Stimulated activated naive CD8-positive, alpha-beta T cell treated with anti-CD3 and anti-CD28 coated beads, Interleukin-15, Interleukin-2, amounts not matched to agents 100 U/mL and 50 U/mL, for 24 hours (primary cell): ENCODE data around the gene FTL.
A peak's percentile ranks its signal among the peaks of the same experiment; 100 is the strongest.

Experiments
- ATAC-seq: fragments of 150-1000 bp; cut with Tn5 transposase; one replicate; pipeline ENCODE4 v1.10.0; 2021
- DNase-seq: peaks from one replicate; pipeline ENCODE4 v3.0.0; 2021

The FTL gene

DNA sequence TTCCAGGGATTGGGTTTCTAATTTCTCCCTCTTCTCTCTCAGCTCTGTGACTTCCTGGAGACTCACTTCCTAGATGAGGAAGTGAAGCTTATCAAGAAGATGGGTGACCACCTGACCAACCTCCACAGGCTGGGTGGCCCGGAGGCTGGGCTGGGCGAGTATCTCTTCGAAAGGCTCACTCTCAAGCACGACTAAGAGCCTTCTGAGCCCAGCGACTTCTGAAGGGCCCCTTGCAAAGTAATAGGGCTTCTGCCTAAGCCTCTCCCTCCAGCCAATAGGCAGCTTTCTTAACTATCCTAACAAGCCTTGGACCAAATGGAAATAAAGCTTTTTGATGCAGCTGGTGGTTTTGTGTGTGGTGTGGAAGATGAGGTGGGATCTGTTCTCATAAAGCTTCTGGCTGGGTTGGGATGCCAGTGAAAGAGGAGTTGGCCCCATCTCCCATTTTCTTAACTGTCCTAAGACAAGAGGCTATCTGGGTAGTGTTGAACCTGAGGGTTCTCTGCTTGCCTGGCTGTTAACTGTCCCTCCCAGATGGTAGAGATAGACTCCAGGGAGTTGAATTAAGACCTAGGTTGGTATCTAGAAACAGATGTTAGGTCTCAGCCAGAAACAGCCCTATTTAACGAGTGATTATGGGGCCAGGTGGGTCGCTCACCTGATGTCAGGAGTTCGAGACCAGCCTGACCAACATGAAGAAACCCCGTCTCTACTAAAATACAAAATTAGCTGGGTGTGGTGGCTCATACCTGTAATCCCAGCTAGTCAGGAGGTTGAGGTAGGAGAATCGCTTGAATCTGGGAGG is 1.6 kb downstream of the FTL start:
- DNase-seq, result no peak

DNA sequence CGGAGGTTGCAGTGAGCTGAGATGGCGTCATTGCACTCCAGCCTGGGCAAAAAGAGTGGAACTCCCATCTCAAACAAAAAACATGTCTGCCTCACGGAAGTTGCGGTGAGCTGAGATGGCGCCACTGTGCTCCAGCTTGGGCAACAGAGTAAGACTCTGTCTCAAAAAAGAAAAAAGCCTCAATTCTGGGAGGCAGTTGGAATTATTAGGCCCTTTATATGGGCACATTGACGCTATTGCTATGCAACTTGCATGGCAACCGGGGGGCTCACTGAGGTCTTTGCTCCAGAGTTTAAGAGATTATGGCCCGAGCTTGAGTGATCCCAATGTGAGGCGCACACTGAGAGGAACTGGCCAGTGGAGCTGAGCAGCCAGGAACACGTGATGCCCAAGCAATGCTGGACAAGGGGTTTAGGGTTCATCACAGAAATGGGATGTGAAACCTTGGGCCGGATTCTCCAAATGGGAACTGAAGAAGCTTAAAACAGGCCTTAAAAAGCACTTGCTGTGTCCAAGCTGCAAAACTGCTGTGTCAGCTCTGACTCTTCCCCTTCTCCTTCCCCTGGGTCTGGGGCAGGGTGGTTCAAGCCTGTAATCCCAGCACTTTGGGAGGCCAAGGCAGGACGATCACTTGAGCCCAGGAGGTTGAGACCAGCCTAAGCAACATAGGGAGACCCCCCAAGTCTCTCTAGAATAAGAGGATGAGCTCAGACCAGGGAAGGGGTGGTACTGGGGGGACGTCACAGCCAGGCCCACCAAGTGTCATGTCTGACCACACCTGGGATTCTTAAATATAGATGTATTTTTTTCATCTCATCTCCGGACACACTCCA is 2.5 kb downstream of the FTL start:
- ATAC-seq, result no peak
- no peak for DNase-seq

More for the DNA sequence above, 1.6 kb downstream of the FTL start:
- no peak for ATAC-seq

DNA sequence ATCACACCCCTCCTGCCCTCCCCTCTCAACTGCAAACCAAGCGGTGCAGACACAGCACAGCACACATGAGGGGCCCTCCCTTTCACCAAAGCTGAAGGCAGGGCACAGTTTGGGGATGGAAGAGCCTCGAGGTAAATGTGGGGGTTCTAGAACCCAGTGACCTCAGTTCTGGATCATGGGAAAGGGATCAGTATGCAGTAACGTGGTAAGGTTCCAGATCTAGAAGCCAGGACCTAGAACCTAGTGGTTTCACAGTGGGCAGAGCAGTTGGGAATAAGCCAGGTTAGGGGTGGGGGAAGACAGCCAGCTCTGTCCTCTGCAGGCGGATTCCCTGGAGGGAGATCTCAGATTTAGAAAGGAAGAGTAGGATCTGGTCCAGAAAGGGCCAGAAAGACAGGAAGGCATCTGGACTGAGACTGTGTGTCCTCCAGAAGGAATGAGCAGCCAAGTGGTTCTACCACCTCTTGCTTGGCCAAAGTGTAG is 3.1 kb downstream of the FTL start:
- no peak for DNase-seq
- no peak for ATAC-seq

DNA sequence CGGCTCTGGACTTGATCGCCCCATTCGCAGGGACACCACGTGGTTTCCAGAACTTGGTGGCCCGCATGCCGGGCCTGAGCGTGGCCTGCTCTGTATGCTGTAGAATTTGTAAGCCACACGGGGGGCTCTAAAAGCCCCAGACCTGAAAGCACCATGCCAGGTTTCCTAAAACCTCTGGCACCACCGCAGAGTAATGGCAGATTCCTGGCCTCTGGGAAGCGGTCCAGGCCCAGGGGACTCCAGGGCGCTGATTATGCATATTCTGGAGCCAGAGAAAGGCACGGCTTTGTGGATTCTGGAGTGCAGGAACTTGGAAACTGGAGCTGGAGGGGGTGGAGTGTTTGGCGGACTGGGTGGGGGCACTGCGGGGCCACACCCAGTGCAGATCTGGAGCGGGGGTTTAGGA is 3.7 kb downstream of the FTL start:
- no peak for DNase-seq
- ATAC-seq, result no peak

DNA sequence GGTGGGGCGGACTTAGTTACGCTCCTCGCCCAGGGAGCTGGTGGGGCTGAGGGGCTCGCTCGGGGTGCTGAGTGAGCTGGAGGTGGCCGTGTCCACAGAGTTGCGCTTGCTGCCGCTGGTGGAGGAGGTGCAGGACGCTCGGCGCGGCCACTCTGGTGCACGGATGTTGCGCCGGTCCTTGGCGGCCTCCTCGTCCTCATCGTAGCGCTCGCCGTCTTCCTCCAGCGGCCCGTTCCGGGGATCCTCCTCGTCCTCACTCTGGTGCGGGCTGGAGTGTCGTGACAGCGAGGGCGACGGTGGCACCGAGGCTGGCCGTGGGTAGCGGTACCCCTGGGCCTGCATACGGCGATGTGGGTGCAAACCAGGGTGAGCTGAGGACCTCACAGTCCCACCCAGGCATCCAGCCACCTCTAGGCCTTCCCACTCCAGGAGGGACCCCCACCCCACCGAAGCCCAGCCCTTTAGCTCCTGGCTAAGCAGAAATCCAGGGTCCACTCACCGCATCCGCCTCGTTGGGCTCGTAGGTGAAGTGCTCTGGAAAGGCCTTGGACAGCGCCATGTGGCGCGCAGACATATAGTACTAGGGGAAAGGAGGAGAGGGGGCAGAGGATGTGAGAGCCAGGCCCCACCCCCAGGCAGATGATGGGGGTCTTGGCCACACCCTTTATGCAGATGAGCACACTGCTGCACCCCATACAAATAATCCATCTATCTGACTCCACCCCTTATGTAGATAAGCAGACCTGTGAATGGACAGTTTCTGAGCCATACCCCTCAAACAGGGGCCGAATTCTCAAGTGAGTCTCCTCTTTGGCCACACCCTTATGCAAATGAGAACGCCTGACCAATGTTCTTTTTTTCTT is 4.4 kb downstream of the FTL start:
- no peak for ATAC-seq
- DNase-seq, result no peak

DNA sequence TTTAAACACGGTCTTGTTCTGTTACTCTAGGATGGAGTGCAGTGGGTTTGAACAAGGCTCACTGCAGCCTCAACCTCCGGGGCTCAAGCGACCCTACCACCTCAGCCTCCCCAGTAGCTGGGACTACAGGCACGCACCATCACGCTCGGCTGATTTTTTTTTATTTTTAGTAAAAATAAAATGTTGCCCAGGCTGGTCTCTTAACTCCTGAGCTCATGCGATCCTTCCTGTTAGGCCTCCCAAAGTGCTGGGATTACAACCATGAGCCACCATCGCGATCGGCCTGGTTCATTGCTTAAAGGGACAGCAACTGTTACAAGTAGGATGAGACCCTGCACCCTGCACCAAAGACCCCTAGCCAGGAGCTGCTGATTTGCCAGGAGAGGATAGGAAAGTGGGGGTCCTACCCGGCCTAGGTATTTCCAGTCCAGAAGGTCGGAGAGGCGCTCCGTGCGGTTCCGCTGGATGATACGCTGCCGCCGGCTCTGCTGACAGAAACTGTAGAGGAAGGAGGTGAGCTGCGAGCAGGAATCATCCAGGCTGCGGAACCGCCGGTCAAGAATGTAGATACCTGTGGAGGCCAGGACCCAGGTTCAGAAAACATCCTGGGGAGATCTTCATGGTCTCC is 5.1 kb downstream of the FTL start:
- ATAC-seq (no peak), DNase-seq (no peak)

DNA sequence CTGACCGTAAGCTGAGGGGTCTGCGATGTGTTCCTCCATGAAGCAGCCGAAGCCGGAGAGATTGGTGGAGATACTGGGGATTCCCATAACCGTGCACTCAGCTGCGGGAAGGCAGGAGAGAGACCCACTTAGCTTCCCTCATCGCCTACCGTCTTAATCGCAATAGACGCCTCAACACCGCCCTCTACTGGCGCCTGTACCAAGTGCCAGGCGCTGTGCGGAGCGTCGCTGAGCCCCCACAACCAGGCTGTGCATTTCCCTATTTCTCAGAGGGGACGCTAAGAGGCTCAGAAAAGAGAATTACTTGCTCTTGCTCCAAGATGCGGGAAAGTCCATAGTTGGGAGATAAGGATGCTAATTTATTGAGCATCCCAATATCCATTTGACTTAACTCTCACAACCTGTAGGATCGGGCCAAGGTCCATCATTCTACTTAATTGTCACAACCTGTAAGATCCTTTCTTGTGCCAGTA is 5.8 kb downstream of the FTL start:
- peak; percentile 77 for ATAC-seq
- peak; percentile 92 for DNase-seq

DNA sequence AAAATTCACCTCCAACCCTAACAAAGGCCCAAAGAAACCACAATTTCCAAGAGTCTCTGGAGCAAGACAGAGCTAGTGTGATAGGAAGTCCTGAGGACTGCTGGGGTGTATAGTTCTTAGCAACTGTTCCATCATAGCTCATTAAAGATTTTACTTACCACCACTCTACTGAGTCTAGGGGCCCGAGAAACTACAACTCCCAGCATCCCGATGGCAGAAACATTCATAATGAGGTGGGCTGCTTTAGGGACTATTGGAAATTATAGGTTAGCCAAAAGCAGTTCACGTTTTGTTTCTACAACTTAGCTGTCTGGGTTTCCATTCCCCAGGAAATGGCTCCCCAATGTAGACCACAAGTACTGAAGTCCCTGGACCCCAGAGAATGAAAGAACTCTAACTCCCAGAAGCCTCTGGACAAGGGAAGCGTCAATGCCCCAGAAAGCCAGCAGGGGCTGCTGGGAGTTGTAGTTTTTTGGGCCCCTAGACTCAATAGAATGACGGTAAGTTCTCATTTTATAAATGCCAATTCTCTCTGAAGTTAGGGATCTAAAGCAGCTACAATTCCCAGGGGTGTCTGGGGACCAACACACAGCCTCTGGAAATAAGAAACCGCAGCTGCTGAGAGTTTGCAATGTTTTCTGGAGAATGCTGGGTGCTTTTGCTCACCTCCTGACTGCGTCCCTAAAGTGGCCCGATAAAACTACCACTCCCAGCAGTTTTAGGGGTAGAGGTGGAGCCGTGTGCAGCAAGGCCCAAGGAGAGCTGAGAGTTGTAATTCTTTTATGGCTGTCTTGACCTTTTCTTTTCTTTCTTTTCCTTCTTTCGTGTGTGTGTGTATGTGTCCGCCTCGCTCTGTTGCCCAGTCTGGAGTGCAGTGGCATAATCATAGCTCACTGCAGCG is 11.1 kb downstream of the FTL start:
- no peak for DNase-seq
- ATAC-seq, result peak; percentile 39

DNA sequence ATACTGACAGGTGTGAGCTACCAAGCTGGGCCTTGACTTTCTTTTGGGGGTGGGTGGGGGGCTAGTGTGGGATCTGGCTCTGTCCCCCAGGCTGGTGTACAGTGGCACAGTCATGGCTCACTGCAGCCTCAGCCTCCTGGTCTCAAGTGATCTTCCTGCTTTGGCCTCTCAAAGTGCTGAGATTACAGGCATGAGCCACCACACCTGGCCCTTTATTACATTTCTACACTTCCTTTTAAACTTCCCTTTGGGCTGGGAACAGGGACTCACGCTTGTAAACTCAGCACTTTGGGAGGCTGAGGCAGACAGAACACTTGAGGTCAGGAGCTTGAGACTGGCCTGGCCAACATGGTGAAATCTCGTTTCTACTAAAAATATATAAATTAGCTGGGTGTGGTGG is 12.0 kb downstream of the FTL start:
- ATAC-seq (no peak), DNase-seq (no peak)

DNA sequence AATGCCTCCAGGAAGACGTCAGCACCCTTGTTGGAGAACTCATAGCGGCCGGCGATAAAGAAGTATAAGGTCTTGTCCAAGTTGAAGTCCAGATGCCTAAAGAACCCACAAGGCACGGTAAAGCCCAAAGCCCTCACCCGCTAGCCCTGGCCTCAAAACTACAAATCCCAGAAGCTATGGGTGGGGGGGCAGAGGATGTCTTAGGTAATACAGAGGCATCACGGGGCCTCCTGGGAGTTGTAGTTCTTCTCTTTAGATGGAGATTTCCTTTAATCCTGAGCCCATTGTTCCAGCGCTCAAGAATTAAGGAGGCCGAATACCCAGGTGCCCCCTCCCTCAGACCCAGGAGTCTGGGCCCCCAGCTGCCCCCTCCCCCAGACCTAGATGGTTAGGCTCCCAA is 17.2 kb downstream of the FTL start:
- DNase-seq (no peak), ATAC-seq (no peak)

DNA sequence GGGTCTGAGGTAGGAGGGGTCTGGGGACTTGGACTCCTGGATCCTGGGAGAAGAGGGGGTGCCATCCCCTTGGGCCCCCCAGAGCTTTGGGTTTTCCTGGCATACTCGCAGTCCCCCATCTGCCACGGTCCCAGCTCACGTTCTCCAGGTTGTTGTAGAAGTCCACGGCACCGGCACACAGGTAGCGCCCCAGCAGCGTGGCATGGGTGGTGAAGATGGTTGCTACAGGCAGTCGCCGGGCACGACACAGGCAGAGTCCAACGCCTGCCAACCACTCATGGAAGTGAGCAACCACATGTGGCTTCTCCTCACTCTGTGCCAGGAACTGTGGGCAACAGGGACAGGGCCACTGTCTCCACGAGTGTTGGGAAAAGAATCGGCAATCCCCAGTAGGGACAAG is 20.6 kb downstream of the FTL start:
- DNase-seq (no peak), ATAC-seq (no peak)

DNA sequence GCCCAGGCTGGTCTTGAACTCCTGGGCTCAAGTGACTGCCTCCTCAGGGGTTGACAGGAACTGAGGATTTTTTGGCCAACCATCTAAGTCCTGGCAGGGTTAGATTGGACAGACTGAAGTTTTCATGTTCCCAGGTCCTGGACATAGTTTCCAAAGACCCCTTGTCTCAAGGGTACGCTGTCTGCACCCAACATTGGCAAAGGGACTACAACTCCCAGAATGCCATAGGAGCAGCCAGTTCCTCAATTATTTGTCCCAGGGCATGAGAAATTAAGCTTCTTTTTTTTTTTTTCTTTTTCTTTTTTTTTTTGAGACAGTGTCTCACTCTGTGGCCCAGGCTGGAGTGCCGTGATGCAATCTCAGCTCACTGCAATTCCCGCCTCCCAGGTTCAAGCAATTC is 21.1 kb downstream of the FTL start:
- DNase-seq, result no peak
- no peak for ATAC-seq

DNA sequence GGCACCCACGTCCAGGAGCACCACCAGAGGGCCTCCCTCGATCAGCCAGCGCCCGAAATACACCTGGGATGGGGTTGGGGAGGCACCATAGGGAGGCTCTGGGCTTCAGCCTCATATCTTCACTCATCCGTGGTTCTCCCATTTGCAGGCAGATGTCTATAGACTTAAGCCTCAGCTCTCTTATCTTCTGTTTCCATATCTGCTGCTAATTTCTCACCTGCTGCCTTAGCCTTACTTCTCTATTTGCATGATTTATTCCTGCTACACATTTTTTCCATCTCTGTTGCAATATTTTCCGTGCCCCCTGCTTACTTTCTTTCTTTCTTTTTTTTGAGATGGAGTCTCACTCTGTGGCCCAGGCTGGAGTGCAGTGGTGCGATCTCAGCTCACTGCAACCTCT is 22.2 kb downstream of the FTL start:
- ATAC-seq, result peak; percentile 67
- DNase-seq, result no peak

DNA sequence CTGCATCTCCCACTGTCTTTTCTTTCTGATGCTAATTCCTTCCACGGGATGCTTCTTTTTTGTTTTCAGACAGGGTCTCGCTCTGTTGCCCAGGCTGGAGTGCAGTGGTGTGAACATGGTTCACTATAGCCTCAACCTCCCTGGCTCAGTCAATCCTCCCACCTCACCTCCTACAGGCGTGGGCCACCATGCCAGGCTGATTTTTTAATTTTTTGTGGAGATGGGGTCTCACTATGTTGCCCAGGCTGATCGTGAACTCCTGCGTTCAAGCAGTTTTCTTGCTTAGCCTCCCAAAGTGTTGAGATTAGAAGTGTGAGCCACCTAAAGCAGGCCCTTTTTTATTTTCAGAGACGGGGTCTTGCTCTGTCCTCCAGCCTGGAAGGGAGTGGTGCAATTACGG is 23.2 kb downstream of the FTL start:
- no peak for ATAC-seq
- no peak for DNase-seq

DNA sequence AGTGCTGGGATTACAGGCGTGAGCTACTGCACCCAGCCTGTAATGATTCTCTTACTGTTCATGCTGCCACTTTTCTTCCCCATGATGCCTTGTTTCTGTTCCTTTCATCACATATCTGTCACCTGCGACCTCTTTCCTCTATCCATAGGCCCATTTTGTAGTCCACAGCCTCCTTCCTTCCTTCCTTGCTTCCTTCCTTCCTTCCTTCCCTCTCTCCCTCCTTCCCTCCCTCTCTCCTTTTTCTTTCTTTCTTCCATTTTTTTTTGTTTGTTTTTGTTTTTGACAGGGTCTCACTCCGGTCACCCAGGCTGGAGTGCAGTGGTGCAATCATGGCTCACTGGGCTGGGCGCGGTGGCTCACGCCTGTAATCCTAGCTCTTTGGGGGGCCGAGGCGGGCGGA is 23.8 kb downstream of the FTL start:
- no peak for ATAC-seq
- no peak for DNase-seq

DNA sequence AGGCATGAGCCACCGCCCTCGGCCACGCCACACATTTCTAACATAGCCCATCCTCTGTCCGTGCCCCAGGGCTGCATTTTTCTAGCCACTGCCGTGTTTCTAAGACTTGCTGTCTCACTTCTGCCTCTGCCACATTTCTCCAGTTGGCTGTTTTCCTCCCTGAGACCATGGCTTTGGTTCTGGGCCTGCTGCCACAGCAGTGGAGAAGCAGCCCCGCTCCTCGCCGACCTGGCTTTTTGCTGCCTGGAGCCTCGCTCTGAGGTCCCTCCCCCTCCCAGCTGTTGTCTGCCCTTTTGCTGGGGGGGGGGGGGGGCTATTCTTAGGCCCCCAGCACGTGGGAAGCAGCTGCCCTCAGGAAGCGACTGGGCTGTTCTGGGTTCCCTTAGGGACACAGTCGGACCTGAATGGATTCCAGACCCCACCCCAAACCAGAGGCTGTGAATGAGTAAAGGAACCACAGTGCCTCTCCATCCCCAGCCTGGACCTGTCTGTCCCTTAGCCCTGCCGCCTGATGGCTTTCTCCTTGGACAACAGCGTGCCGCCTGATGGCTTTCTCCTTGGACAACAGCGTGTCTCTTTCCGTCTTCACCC is 24.7 kb downstream of the FTL start:
- ATAC-seq (no peak), DNase-seq (no peak)

DNA sequence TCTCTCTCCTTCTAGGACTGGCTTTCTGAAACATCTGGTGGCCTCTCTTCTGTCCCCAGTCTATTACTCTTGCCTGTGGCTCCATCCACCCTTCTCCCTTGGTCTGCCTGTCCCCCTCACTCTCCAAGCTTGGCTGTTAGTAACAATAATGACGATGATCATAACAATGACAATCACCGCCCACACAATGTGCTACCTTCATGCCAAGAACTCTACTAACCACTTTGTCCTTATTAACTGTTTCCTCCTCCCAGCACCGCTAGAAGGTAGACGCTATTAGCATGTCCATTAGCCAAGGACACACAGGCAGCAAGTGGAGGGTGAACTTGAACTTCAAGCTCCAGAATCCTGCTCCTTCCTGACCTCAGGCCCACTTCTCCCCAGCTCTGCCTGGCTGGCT is 25.3 kb downstream of the FTL start:
- ATAC-seq, result no peak
- no peak for DNase-seq

DNA sequence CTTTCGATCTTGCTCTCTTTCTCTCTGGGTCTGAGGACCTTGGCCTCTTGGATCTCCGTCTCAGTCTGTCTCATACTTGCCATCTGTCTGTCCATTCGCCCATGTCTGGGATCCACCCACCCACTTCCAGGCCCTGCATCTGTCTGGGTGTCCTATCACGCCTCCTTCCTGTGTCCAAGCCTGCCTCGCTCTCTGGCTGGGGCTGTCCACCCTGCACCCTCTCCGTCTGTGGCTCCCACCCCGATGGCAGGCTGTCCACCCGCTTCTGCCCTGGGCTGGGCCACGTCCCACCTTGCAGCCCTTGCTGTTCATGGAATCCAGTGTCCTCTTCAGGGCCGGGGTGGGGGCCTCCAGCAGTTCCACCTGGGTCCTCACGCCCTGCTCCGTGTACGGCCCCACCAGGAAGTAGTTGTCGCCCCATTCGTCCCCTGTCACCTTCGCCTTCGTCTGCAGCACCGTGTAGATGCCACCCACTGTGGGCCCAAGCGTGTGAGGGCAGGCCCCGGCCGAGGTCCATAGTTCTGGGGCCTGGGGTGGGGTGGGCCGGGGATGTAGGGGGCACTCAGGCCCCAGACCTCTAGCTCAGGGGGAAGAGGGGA is 26.0 kb downstream of the FTL start:
- ATAC-seq, result no peak
- no peak for DNase-seq

DNA sequence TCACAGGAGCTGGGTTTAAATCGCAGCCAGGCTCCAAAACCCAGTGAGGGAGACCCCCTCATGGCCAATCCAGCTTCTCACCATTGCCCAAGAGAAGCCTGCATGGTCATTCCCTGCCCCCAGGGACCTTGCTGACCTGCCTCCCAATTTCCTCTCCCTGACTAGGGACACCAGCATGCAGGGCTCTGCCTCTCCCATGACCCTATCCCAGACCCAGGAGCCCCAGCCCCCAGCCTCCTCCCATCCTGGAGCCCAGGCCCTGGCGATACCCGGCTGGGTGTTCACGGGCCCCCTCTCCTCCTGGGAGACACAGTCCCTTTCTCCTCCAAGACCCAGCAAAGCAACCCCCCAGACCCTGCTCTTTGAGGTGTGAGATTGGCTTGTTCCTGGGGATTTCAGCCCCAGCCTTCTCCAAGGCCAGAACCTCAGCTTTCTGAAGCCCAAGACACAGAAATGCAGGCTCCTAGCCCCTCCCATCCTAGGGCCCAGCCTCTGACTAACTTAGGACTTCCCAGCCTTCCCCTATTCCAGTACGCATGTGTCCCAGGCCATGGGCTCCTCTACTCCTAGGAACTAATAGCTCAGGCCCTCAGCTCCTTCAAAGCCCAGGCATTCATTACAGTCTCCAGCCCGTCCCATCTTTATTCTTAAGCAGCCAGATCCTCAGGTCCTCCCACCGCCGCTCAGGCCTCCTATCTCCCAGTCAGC is 26.9 kb downstream of the FTL start:
- no peak for ATAC-seq
- no peak for DNase-seq
